IMR-90 (cell line): ENCODE measurements around the gene OSBP2. TPM values are rescaled to one million over a fixed set of nuclear protein-coding genes. Genes with fewer than 3 reads are reported as not detected.
A peak's percentile ranks its signal among the peaks of the same experiment; 100 is the strongest.

Experiments used
- ATAC-seq: fragments of 200-7000 bp; cut with Tn5 transposase; 2 replicates; pipeline ENCODE4 v1.9.1; 2020; ENCODE audit warnings: low read depth, mild to moderate bottlenecking, moderate library complexity
- Bru-seq: library from RNA; stranded (reverse); fragments of 400-500 nt; gene quantifications from one replicate; lab custom pipeline; 2021; lab: Mats Ljungman, UMichigan
- BruChase-seq, 2 experiments: library from RNA; stranded (reverse); fragments of 400-500 nt; gene quantifications; one replicate each; lab custom pipeline; 2021; lab: Mats Ljungman, UMichigan
- BruUV-seq: library from RNA; stranded (reverse); fragments of 400-500 nt; replicated peaks from 2 replicates; lab custom pipeline; 2021; lab: Mats Ljungman, UMichigan
- CTCF ChIA-PET: fragments of 300-600 bp; formaldehyde crosslinking; extraction: SDS; loops from one replicate; lab custom pipeline; 2021; ENCODE audit warnings: antibody characterized with exemption; lab: Yijun Ruan, JAX
- POLR2A ChIA-PET: fragments of 300-600 bp; sonication (Branson Sonifier 250); formaldehyde crosslinking; loops from one replicate; lab custom pipeline; 2022; ENCODE audit warnings: antibody characterized with exemption; ENCODE audit not compliant: unreplicated experiment; lab: Charles Lee
- DNase-seq: peaks from one replicate; pipeline ENCODE4 v3.0.0; 2013
- H2AFZ ChIP-seq: replicated peaks from 2 replicates; pipeline ENCODE3; 2013; ENCODE audit warnings: low read length, mild to moderate bottlenecking; ENCODE audit not compliant: poor library complexity
- H2AK5ac ChIP-seq: 2 replicates; pipeline ENCODE4 v1.6.1; 2013; ENCODE audit warnings: low read depth, low read length, inconsistent platforms
- H2AK9ac ChIP-seq: replicated peaks from 2 replicates; pipeline ENCODE3; 2013; ENCODE audit warnings: mild to moderate bottlenecking, low read depth, low read length, moderate library complexity; ENCODE audit not compliant: poor library complexity
- H2BK120ac ChIP-seq: 2 replicates; pipeline ENCODE4 v1.6.1; 2013; ENCODE audit warnings: low read depth, low read length, inconsistent platforms
- H2BK15ac ChIP-seq: 3 replicates; pipeline ENCODE4 v1.6.1; 2013; ENCODE audit warnings: low read depth, low read length, inconsistent platforms
- H2BK20ac ChIP-seq: 2 replicates; pipeline ENCODE4 v1.6.1; 2013; ENCODE audit warnings: low read depth, mild to moderate bottlenecking, inconsistent platforms, low read length, moderate library complexity
- H2BK5ac ChIP-seq: 2 replicates; pipeline ENCODE4 v1.6.1; 2013; ENCODE audit warnings: mild to moderate bottlenecking, low read depth, low read length, inconsistent platforms; ENCODE audit not compliant: poor library complexity, severe bottlenecking
- H3K14ac ChIP-seq: replicated peaks from 2 replicates; pipeline ENCODE4 v1.6.1; 2013; ENCODE audit warnings: low read depth, low read length, inconsistent platforms
- H3K18ac ChIP-seq: 2 replicates; pipeline ENCODE4 v1.6.1; 2013; ENCODE audit warnings: low read depth, low read length, control low read depth
- H3K23ac ChIP-seq: 2 replicates; pipeline ENCODE4 v1.6.1; 2013; ENCODE audit warnings: low read depth, low read length, inconsistent platforms
- H3K27ac ChIP-seq: 2 replicates; pipeline ENCODE4 v1.5.1; 2013; ENCODE audit warnings: mild to moderate bottlenecking, control low read depth, low read length; ENCODE audit not compliant: insufficient read depth
- H3K27me3 ChIP-seq: 2 replicates; pipeline ENCODE4 v1.6.1; 2013; ENCODE audit warnings: low read length; ENCODE audit not compliant: control insufficient read depth, insufficient read depth
- H3K36me3 ChIP-seq: 2 replicates; pipeline ENCODE4 v1.6.1; 2013; ENCODE audit warnings: low read length, mixed read lengths; ENCODE audit not compliant: control insufficient read depth, insufficient read depth
- H3K4ac ChIP-seq: 2 replicates; pipeline ENCODE4 v1.6.1; 2013; ENCODE audit warnings: low read depth, low read length, inconsistent platforms
- H3K4me1 ChIP-seq: 2 replicates; pipeline ENCODE4 v1.6.1; 2013; ENCODE audit warnings: low read length, mixed read lengths; ENCODE audit not compliant: control insufficient read depth, insufficient read depth
- H3K4me2 ChIP-seq: 2 replicates; pipeline ENCODE4 v1.6.1; 2013; ENCODE audit warnings: low read depth, mild to moderate bottlenecking, control low read depth, low read length, moderate library complexity
- H3K4me3 ChIP-seq: 2 replicates; pipeline ENCODE4 v1.5.1; 2013; ENCODE audit warnings: low read depth, mild to moderate bottlenecking, control low read depth, low read length, moderate library complexity; ENCODE audit not compliant: insufficient read depth
- H3K56ac ChIP-seq: 2 replicates; pipeline ENCODE4 v1.6.1; 2013; ENCODE audit warnings: low read length, inconsistent platforms; ENCODE audit not compliant: insufficient read depth; ENCODE audit errors: extremely low read depth
- H3K79me1 ChIP-seq, 2 experiments: 2 replicates each; pipeline ENCODE4 v1.6.1; 2013; ENCODE audit warnings: low read length in 2 of 2, inconsistent platforms in 1 of 2, low read depth in 1 of 2
- H3K9ac ChIP-seq: 2 replicates; pipeline ENCODE4 v1.6.1; 2013; ENCODE audit warnings: low read depth, low read length, control low read depth
- H3K9me1 ChIP-seq: 2 replicates; pipeline ENCODE4 v1.6.1; 2013; ENCODE audit warnings: low read length, inconsistent platforms; ENCODE audit not compliant: insufficient read depth
- H3K9me3 ChIP-seq: 2 replicates; pipeline ENCODE4 v1.6.1; 2013; ENCODE audit warnings: low read length; ENCODE audit not compliant: control insufficient read depth, insufficient read depth
- H4K20me1 ChIP-seq: 2 replicates; pipeline ENCODE4 v1.6.1; 2013; ENCODE audit warnings: low read length, inconsistent platforms; ENCODE audit not compliant: insufficient read depth
- H4K5ac ChIP-seq: 2 replicates; pipeline ENCODE4 v1.6.1; 2013; ENCODE audit warnings: mild to moderate bottlenecking, low read depth, low read length, control low read depth
- H4K8ac ChIP-seq, 2 experiments: 2 replicates each; pipeline ENCODE4 v1.6.1; 2013; ENCODE audit warnings: low read depth in 2 of 2, low read length in 2 of 2, control low read depth in 1 of 2, inconsistent platforms in 1 of 2
- H4K91ac ChIP-seq: 2 replicates; pipeline ENCODE4 v1.6.1; 2013; ENCODE audit warnings: low read depth, low read length, inconsistent platforms; ENCODE audit not compliant: insufficient read depth
- CEBPB ChIP-seq: IDR thresholded peaks from 2 replicates; pipeline ENCODE4 v1.6.1; 2012; ENCODE audit warnings: low read depth, low read length, improper control_type of control experiment
- CHD1 ChIP-seq: IDR thresholded peaks from 2 replicates; pipeline ENCODE4 v1.6.1; 2012; ENCODE audit warnings: low read depth, low read length, improper control_type of control experiment
- MAFK ChIP-seq: IDR thresholded peaks from 2 replicates; pipeline ENCODE4 v1.6.1; 2012; ENCODE audit warnings: low read depth, low read length, improper control_type of control experiment
- MAZ ChIP-seq: IDR thresholded peaks from 2 replicates; pipeline ENCODE4 v1.6.1; 2012; ENCODE audit warnings: low read depth, mild to moderate bottlenecking, low read length, improper control_type of control experiment, moderate library complexity, borderline replicate concordance
- MXI1 ChIP-seq: IDR thresholded peaks from 2 replicates; pipeline ENCODE4 v1.6.1; 2012; ENCODE audit warnings: low read depth, mild to moderate bottlenecking, low read length, moderate library complexity, borderline replicate concordance
- RFX5 ChIP-seq: IDR thresholded peaks from 2 replicates; pipeline ENCODE4 v1.8.0; 2012; ENCODE audit warnings: low read depth, mild to moderate bottlenecking, low read length, moderate library complexity
- WGBS, 2 experiments: methylation state at CpG; one replicate each; pipeline versions ENCODE4 v1.1.5 to v1.1.7; 2013; ENCODE audit warnings: missing lambda C conversion rate in 2 of 2; ENCODE audit not compliant: insufficient read length in 1 of 2; ENCODE audit errors: extremely low coverage in 2 of 2; 5-methylcytosine and 5-hydroxymethylcytosine counted together
- dilution Hi-C: fragments of 300-500 bp; cut with HindIII; formaldehyde crosslinking; loops from one replicate; pipeline ENCODE4 v1.14.3; 2018; ENCODE audit warnings: low sequenced_read_pairs; ENCODE audit not compliant: unreplicated experiment
- in situ Hi-C: fragments of 300-500 bp; cut with MboI; formaldehyde crosslinking; loops from 3 replicates; pipeline ENCODE4 v1.14.3; 2019; ENCODE audit warnings: low sequenced_read_pairs, inconsistent platforms, mixed read lengths
- intact Hi-C: fragments of 100-400 bp; cut with micrococcal nuclease; formaldehyde crosslinking; loops from 2 replicates; pipeline ENCODE4 v1.10.0; 2022
- long read RNA-seq: library from polyadenylated mRNA; unstranded; transcript quantifications from one replicate; pipeline ENCODE4 v2.0.0, GENCODE V29; 2021; ENCODE audit not compliant: unreplicated experiment
- polyA plus RNA-seq, 3 experiments: library from polyadenylated mRNA; depleted of rRNA; stranded (reverse); fragments of >200 nt; gene quantifications; 2 replicates each; pipeline ENCODE4 v1.2.3, GENCODE V29; 2012; ENCODE audit warnings: low replicate concordance in 1 of 3
- total RNA-seq: library from RNA; depleted of rRNA; stranded (reverse); fragments of >200 nt; gene quantifications from 2 replicates; pipeline ENCODE4 v1.2.3, GENCODE V29; 2012; rRNA removed
- TF ChIP-seq, protein P1 (sequence below): conservative IDR thresholded peaks from 2 replicates; pipeline ENCODE4 v1.5.1; 2012; ENCODE audit warnings: mild to moderate bottlenecking, low read depth, low read length, improper control_type of control experiment
- TF ChIP-seq, protein P2 (sequence below): fragments of 150-350 bp; IDR thresholded peaks from 2 replicates; pipeline ENCODE4 v1.6.1; 2016; ENCODE audit warnings: low read depth, mild to moderate bottlenecking, low read length, moderate library complexity, borderline replicate concordance

Gene OSBP2, protein sequence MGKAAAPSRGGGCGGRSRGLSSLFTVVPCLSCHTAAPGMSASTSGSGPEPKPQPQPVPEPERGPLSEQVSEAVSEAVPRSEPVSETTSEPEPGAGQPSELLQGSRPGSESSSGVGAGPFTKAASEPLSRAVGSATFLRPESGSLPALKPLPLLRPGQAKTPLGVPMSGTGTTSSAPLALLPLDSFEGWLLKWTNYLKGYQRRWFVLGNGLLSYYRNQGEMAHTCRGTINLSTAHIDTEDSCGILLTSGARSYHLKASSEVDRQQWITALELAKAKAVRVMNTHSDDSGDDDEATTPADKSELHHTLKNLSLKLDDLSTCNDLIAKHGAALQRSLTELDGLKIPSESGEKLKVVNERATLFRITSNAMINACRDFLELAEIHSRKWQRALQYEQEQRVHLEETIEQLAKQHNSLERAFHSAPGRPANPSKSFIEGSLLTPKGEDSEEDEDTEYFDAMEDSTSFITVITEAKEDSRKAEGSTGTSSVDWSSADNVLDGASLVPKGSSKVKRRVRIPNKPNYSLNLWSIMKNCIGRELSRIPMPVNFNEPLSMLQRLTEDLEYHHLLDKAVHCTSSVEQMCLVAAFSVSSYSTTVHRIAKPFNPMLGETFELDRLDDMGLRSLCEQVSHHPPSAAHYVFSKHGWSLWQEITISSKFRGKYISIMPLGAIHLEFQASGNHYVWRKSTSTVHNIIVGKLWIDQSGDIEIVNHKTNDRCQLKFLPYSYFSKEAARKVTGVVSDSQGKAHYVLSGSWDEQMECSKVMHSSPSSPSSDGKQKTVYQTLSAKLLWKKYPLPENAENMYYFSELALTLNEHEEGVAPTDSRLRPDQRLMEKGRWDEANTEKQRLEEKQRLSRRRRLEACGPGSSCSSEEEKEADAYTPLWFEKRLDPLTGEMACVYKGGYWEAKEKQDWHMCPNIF
- total RNA-seq (1.7 and 2.2 TPM in 2 replicates), polyA plus RNA-seq (2012; rRNA removed) (1.8 and 2.2 TPM in 2 replicates), Bru-seq, nascent RNA (percentile 37 among the genes with signal in this experiment), BruChase-seq, experiment 1, labeled RNA remaining after a 6-hour chase (percentile 43 among the genes with signal in this experiment), BruChase-seq, experiment 2, labeled RNA remaining after a 2-hour chase (percentile 45 among the genes with signal in this experiment)
- polyA plus RNA-seq (2012; cell fraction: cytosol; rRNA removed), result 1.5 and 2.2 TPM in 2 replicates
- 3.1 and 3.8 TPM in 2 replicates for polyA plus RNA-seq (2012; cell fraction: nucleus; rRNA removed; ENCODE audit: low replicate concordance)
- long read RNA-seq, partial matches to known transcripts, result 1 of 2 reads
- long read RNA-seq, other reads (novel, unspliced or antisense), result 1 of 2 reads

DNA sequence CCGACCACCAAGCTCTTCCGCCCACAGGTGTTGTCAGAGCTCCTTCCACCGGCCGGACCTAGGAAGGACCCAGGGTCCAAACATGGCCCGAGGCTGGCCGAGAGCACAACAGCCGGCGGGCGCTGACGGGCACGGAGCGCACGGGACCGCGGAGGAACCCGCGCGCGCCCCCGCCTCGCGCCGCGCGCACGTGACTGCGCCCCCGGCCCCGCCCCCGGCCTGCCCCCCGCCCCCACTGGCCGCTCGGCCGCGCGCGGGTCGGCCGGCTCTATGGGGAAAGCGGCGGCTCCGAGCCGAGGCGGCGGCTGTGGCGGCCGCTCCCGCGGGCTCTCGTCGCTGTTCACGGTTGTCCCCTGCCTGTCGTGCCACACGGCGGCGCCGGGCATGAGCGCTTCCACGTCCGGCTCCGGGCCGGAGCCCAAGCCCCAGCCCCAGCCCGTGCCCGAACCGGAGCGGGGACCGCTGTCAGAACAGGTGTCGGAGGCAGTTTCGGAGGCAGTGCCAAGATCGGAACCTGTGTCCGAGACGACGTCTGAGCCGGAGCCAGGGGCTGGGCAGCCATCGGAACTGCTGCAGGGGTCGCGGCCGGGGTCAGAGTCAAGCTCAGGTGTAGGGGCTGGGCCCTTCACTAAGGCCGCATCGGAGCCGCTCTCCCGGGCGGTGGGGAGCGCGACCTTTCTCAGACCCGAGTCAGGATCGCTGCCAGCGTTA lies at the start of gene OSBP2:
TSS of gene OSBP2 (plus strand) at position 235 of the 711 bp plus-strand sequence. CDS start at position 271, 36 bp downstream.
- no peak within 1 kb of the TSS for H2BK5ac ChIP-seq
- H2AK9ac ChIP-seq, result peak within 1 kb of the TSS; percentile 93
- no peaks in the 10 kb centered on the region for H3K36me3 ChIP-seq
- H4K5ac ChIP-seq, result peak within 1 kb of the TSS; percentile 35
- H3K4me1 ChIP-seq, result peaks cover 3% of the 10 kb centered on the region; the same call in 1 of the 2 replicates
- dilution Hi-C loops (no loop called here), intact Hi-C loops (no loop called here), in situ Hi-C loops (no loop called here)
- peak within 1 kb of the TSS; percentile 53 for H3K9ac ChIP-seq
- no peak within 1 kb of the TSS for H4K91ac ChIP-seq
- DNase-seq (no peak), ATAC-seq (peak; percentile 89)
- peak within 1 kb of the TSS; percentile 74 for H3K4ac ChIP-seq
- no peaks in the 10 kb centered on the region for H4K20me1 ChIP-seq
- H2BK120ac ChIP-seq, result 0 out of 2 replicates have a peak within 1 kb of the TSS, but pooled peaks have one; percentile 53
- H2AFZ ChIP-seq, result peak within 1 kb of the TSS; percentile 99
- no peak within 1 kb of the TSS for H3K14ac ChIP-seq
- POLR2A ChIA-PET, result no interaction called here
- H2AK5ac ChIP-seq, result no peak within 1 kb of the TSS
- peak within 1 kb of the TSS in 1 of 2 experiments; percentile 7; a peak in 1 of 4 replicates for H4K8ac ChIP-seq
- H3K23ac ChIP-seq, result no peak within 1 kb of the TSS; the same call in 1 of the 2 replicates
- H3K18ac ChIP-seq, result peak within 1 kb of the TSS; percentile 28
- H3K56ac ChIP-seq, result no peak within 1 kb of the TSS
- H2BK20ac ChIP-seq, result no peak within 1 kb of the TSS
- peak within 1 kb of the TSS; percentile 94 for H3K4me2 ChIP-seq
- peak within 1 kb of the TSS; percentile 2; the same call in 1 of the 2 replicates for H3K27ac ChIP-seq
- H3K9me3 ChIP-seq, result no peaks in the 10 kb centered on the region
- H3K27me3 ChIP-seq, result no peaks in the 10 kb centered on the region; the same call in 1 of the 2 replicates
- 4% methylated on average over 47 of the region's 88 CpGs; no CpG with 5 or more reads in 1 of the 2 experiments for WGBS, 2 experiments
- CTCF ChIA-PET, result interaction anchor here (0.6 to 1.6 kb wide), 3 partner anchors 10 to 413 kb away, joined by 3 to 10 read pairs (median 3); partner anchors contain the start of gene SLC35E4
- no peaks in the 10 kb centered on the region; a peak in 1 of 4 replicates for H3K79me1 ChIP-seq
- H2BK15ac ChIP-seq, result no peak within 1 kb of the TSS
- BruUV-seq, result no TSS peak
- peak within 1 kb of the TSS; percentile 61 for H3K4me3 ChIP-seq
- H3K9me1 ChIP-seq, result 0 out of 2 replicates have a peak, but pooled peaks cover 2% of the 10 kb centered on the region
- TF ChIP-seq RFX5 (no peak), MAFK (no peak), MXI1 (no peak), CHD1 (no peak), MAZ (no peak), CEBPB (no peak)
- TF ChIP-seq, protein P1, sequence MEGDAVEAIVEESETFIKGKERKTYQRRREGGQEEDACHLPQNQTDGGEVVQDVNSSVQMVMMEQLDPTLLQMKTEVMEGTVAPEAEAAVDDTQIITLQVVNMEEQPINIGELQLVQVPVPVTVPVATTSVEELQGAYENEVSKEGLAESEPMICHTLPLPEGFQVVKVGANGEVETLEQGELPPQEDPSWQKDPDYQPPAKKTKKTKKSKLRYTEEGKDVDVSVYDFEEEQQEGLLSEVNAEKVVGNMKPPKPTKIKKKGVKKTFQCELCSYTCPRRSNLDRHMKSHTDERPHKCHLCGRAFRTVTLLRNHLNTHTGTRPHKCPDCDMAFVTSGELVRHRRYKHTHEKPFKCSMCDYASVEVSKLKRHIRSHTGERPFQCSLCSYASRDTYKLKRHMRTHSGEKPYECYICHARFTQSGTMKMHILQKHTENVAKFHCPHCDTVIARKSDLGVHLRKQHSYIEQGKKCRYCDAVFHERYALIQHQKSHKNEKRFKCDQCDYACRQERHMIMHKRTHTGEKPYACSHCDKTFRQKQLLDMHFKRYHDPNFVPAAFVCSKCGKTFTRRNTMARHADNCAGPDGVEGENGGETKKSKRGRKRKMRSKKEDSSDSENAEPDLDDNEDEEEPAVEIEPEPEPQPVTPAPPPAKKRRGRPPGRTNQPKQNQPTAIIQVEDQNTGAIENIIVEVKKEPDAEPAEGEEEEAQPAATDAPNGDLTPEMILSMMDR, result no peak
- TF ChIP-seq, protein P2, sequence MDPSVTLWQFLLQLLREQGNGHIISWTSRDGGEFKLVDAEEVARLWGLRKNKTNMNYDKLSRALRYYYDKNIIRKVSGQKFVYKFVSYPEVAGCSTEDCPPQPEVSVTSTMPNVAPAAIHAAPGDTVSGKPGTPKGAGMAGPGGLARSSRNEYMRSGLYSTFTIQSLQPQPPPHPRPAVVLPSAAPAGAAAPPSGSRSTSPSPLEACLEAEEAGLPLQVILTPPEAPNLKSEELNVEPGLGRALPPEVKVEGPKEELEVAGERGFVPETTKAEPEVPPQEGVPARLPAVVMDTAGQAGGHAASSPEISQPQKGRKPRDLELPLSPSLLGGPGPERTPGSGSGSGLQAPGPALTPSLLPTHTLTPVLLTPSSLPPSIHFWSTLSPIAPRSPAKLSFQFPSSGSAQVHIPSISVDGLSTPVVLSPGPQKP, result no peak
